NCI-H2171 treated with DMSO at 0.1 percent for 48 hours (cell line): ENCODE results near the gene ATP1B4.
"Not testable (repeated sequence)": the region's sequence is repeated elsewhere in the genome, so short reads cannot be mapped to it uniquely, and the experiment has no call there.

Experiments used
- DNase-seq: peaks from one replicate; lab custom pipeline; 2025; lab: John Stamatoyannopoulos, UW

The ATP1B4 gene

GRCh38 chrX:120361764-120362305 lies at the start of gene ATP1B4:
Gene ATP1B4, plus strand, starts transcription at chrX:120362089. Its CDS starts 80 bp downstream, at chrX:120362169.
- no peak for DNase-seq

GRCh38 chrX:120315776-120316175 lies 46.1 kb upstream of the ATP1B4 start:
- DNase-seq: no peak

- DNase-seq: no peak
These were observed 45.2 kb upstream of the ATP1B4 start for GRCh38 chrX:120316587-120317283.

GRCh38 chrX:120318411-120318810 lies 43.5 kb upstream of the ATP1B4 start:
- no peak for DNase-seq

- DNase-seq: no peak
These were observed 40.2 kb upstream of the ATP1B4 start for GRCh38 chrX:120321520-120322281.

GRCh38 chrX:120331116-120331515 lies 30.8 kb upstream of the ATP1B4 start:
- no peak for DNase-seq

- DNase-seq: no peak
These were observed 29.5 kb upstream of the ATP1B4 start for GRCh38 chrX:120332394-120332793.

- no peak for DNase-seq
These were observed 27.7 kb upstream of the ATP1B4 start for GRCh38 chrX:120334151-120334550.

GRCh38 chrX:120334603-120335002 lies 27.3 kb upstream of the ATP1B4 start:
- DNase-seq: no peak

GRCh38 chrX:120335289-120335688 lies 26.6 kb upstream of the ATP1B4 start:
- DNase-seq: no peak

GRCh38 chrX:120336899-120337298 lies 25.0 kb upstream of the ATP1B4 start:
- no peak for DNase-seq

GRCh38 chrX:120344566-120344965 lies 17.3 kb upstream of the ATP1B4 start:
- not testable (repeated sequence) for DNase-seq

- no peak for DNase-seq
These were observed 11.3 kb upstream of the ATP1B4 start for GRCh38 chrX:120350450-120351138.

- no peak for DNase-seq
These were observed 5.8 kb upstream of the ATP1B4 start for GRCh38 chrX:120356084-120356483.

- no peak for DNase-seq
These were observed 4.7 kb upstream of the ATP1B4 start for GRCh38 chrX:120357186-120357585.

GRCh38 chrX:120358737-120359456 lies 3.0 kb upstream of the ATP1B4 start:
- peak; percentile 1 for DNase-seq

GRCh38 chrX:120365320-120365719 lies 3.4 kb downstream of the ATP1B4 start:
- DNase-seq: no peak

GRCh38 chrX:120365968-120366367 lies 4.1 kb downstream of the ATP1B4 start:
- DNase-seq: no peak

- DNase-seq: no peak
These were observed 4.9 kb downstream of the ATP1B4 start for GRCh38 chrX:120366794-120367193.

- DNase-seq: no peak
These were observed 5.7 kb downstream of the ATP1B4 start for GRCh38 chrX:120367402-120368109.

GRCh38 chrX:120372667-120373370 lies 10.9 kb downstream of the ATP1B4 start:
- DNase-seq: no peak
